ENCODE measurements around the gene DNMT3A.

The DNMT3A gene

GRCh38 chr2:25257032-25257552, 84.6 kb downstream of the DNMT3A start:
- DNase-seq (ENCODE audit: low spot score) = no peak

GRCh38 chr2:25256488-25256875, 85.2 kb downstream of the DNMT3A start:
- no peak for DNase-seq (ENCODE audit: low spot score)

- DNase-seq (ENCODE audit: low spot score) = no peak
Measured at GRCh38 chr2:25255745-25256487, 85.8 kb downstream of the DNMT3A start.

- DNase-seq (ENCODE audit: low spot score) = no peak
Measured at GRCh38 chr2:25254961-25255360, 86.8 kb downstream of the DNMT3A start.

- DNase-seq (ENCODE audit: low spot score) = no peak
Measured at GRCh38 chr2:25253153-25253626, 88.5 kb downstream of the DNMT3A start.

GRCh38 chr2:25252291-25253152, 89.2 kb downstream of the DNMT3A start:
- no peak for DNase-seq (ENCODE audit: low spot score)

- DNase-seq (ENCODE audit: low spot score) = no peak
Measured at GRCh38 chr2:25251422-25252273, 90.1 kb downstream of the DNMT3A start.

GRCh38 chr2:25251071-25251421, 90.7 kb downstream of the DNMT3A start:
- no peak for DNase-seq (ENCODE audit: low spot score)

- DNase-seq (ENCODE audit: low spot score) = no peak
Measured at GRCh38 chr2:25250331-25251070, 91.2 kb downstream of the DNMT3A start.

GRCh38 chr2:25249785-25250184, 91.9 kb downstream of the DNMT3A start:
- DNase-seq (ENCODE audit: low spot score) = no peak

GRCh38 chr2:25247792-25248512, 93.8 kb downstream of the DNMT3A start:
- no peak for DNase-seq (ENCODE audit: low spot score)

- no peak for DNase-seq (ENCODE audit: low spot score)
Measured at GRCh38 chr2:25246558-25247290, 95.0 kb downstream of the DNMT3A start.

GRCh38 chr2:25246001-25246400, 95.7 kb downstream of the DNMT3A start:
- DNase-seq (ENCODE audit: low spot score) = no peak

- DNase-seq (ENCODE audit: low spot score) = no peak
Measured at GRCh38 chr2:25245141-25245540, 96.6 kb downstream of the DNMT3A start.

- DNase-seq (ENCODE audit: low spot score) = no peak
Measured at GRCh38 chr2:25243995-25244394, 97.7 kb downstream of the DNMT3A start.

- no peak for DNase-seq (ENCODE audit: low spot score)
Measured at GRCh38 chr2:25241452-25241851, 100.3 kb downstream of the DNMT3A start.

- no peak for DNase-seq (ENCODE audit: low spot score)
Measured at GRCh38 chr2:25240636-25241035, 101.1 kb downstream of the DNMT3A start.

GRCh38 chr2:25238920-25239319, 102.8 kb downstream of the DNMT3A start:
- DNase-seq (ENCODE audit: low spot score) = no peak

- no peak for DNase-seq (ENCODE audit: low spot score)
Measured at GRCh38 chr2:25237764-25238163, 104.0 kb downstream of the DNMT3A start.

- no peak for DNase-seq (ENCODE audit: low spot score)
Measured at GRCh38 chr2:25236736-25237135, 105.0 kb downstream of the DNMT3A start.

Measured in hematopoietic multipotent progenitor cell treated with erythropoietin and hydrocortisone succinate and interleukin-3 and kit ligand, for 15 days (in vitro differentiated cells).